NT2/D1 (cell line): Measurements from ENCODE around the gene BDNF.

ENCODE experiments used
- DNase-seq: peaks from one replicate; pipeline ENCODE4 v3.0.0-alpha.2; 2011; ENCODE audit warnings: low read depth, low spot score
- H3K27me3 ChIP-seq: 2 replicates; pipeline ENCODE4 v1.6.0; 2011; ENCODE audit warnings: mild to moderate bottlenecking; ENCODE audit not compliant: insufficient read length, insufficient read depth
- H3K36me3 ChIP-seq: 2 replicates; pipeline ENCODE4 v1.6.1; 2011; ENCODE audit warnings: mild to moderate bottlenecking, low read length, mixed read lengths; ENCODE audit not compliant: insufficient read depth, insufficient read length
- H3K4me1 ChIP-seq: 2 replicates; pipeline ENCODE4 v1.5.1; 2011; ENCODE audit not compliant: insufficient read depth, insufficient read length
- H3K4me3 ChIP-seq: 2 replicates; pipeline ENCODE4 v1.5.1; 2011; ENCODE audit warnings: low read depth; ENCODE audit not compliant: insufficient read length
- H3K9ac ChIP-seq: 2 replicates; pipeline ENCODE4 v1.6.0; 2011; ENCODE audit warnings: low read depth; ENCODE audit not compliant: insufficient read length
- H3K9me3 ChIP-seq: 2 replicates; pipeline ENCODE4 v1.5.1; 2011; ENCODE audit warnings: mild to moderate bottlenecking, low read length; ENCODE audit not compliant: insufficient read depth
- SUZ12 ChIP-seq: IDR thresholded peaks from 2 replicates; pipeline ENCODE4 v1.6.1; 2011; ENCODE audit not compliant: insufficient read length, insufficient read depth; ENCODE audit errors: extremely low read depth
- YY1 ChIP-seq: IDR thresholded peaks from 2 replicates; pipeline ENCODE4 v1.6.1; 2011; ENCODE audit not compliant: insufficient read length, insufficient read depth
- ZNF274 ChIP-seq: IDR thresholded peaks from 2 replicates; pipeline ENCODE4 v1.6.1; 2011; ENCODE audit warnings: mild to moderate bottlenecking, low read depth, low read length

The BDNF gene

GRCh38 chr11:27627979-27628378, 72.3 kb downstream of the BDNF start:
- Histone ChIP-seq H3K4me3 (no peak overlapping the region), H3K9me3 (no peaks in the 10 kb centered on the region), H3K36me3 (no peaks in the 10 kb centered on the region), H3K9ac (no peak overlapping the region), H3K27me3 (no peaks in the 10 kb centered on the region), H3K4me1 (no peaks in the 10 kb centered on the region)
- TF ChIP-seq YY1 (no peak), ZNF274 (no peak), SUZ12 (no peak)
- no peak for DNase-seq

DNA sequence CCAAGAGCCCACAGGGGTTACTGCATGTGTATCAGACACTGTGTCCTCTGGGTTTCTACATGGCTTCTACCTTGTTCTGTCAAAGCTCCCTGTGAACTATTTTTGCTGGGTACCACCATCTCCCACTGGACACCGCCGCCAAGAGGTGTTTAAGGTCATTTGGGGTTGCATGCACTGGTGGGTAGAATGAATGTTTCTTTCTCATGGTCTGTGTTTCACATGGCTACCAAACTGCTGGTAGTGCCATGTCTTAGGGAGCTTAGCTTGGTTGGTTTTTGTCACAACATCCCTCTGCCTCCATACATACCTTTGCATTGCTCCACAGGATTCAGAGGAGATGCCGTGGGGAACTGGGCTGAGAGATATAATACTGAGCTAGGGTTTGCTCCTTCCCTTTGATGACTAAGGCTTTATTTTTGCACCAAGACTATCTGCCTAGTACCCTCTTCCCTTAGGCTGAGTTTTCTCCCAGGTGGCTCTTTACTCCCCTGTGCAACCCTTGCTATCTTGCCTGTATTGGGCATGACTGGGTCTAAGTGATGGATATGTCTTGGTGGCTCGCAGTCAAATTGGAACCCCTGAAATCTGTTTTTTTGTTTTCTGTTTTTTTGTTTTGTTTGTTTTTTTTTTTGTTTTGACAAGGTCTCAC, 73.2 kb downstream of the BDNF start:
- no peaks in the 10 kb centered on the region for H3K27me3 ChIP-seq
- no peak overlapping the region for H3K9ac ChIP-seq
- H3K9me3 ChIP-seq, result no peaks in the 10 kb centered on the region
- no peaks in the 10 kb centered on the region for H3K4me1 ChIP-seq
- no peaks in the 10 kb centered on the region for H3K36me3 ChIP-seq
- no peak for DNase-seq
- TF ChIP-seq SUZ12 (no peak), ZNF274 (no peak), YY1 (no peak)
- H3K4me3 ChIP-seq, result no peak overlapping the region

DNA sequence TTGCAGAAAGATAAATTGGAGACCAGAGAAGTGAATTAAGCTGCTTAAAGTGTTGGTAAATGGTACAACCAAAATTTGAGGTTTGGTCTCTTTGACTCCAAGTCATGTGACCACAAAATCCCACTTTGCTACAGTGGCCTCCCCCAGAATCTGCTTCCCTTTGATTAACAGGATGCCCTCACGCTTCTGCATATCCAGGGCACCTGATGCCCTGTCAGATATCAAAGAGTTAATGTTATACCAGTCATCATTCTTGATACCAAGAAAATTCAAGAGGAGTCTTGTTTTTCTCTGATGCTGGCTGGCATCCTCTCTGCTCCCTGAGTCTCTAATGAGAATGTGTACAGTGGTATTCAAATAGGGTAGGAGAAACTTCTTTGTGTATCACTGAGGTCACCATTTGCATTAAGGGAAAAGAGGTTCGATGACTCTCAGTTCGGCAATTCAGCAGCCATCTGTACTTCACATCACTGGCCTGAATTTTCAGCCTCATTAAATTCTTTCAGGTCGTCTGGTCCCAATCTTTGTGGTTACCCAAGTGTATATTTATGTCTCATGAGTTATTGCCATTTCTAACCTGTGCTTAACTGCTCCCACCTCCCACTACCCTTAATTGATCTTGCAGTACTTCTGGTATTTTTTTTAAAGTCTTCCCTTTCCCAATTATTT, 73.9 kb downstream of the BDNF start:
- H3K36me3 ChIP-seq, result no peaks in the 10 kb centered on the region
- no peak for DNase-seq
- no peaks in the 10 kb centered on the region for H3K4me1 ChIP-seq
- no peaks in the 10 kb centered on the region for H3K27me3 ChIP-seq
- TF ChIP-seq SUZ12, result no peak
- no peak for TF ChIP-seq ZNF274
- TF ChIP-seq YY1, result no peak
- H3K9ac ChIP-seq, result no peak overlapping the region
- H3K4me3 ChIP-seq, result no peak overlapping the region
- H3K9me3 ChIP-seq, result no peaks in the 10 kb centered on the region

DNA sequence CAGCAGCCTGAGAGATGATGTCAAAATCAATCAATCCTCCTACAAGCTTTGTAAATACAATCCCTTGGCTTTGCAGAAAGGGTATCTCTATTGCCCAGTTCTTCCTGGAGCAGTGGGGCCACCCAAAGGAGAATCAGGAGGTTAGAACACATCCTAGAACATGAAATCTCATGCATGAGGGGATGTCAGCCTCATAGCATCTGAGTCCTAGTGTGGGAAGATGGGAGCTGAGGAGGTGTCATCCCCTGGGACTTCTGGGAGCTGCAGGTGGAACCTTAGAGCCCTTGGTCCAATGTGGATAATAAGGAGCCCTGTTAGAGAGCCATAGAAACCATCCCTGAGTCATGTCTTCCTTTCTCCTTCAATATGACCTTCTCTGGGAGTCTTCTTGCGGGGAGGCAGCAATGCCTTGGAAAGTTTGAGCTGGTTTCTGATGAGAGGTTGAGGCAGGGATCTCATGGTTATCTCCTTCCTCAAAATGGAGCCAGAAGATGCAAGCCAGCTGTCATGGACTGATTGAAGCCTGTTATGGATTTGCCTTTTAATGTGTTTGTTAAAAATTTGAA, 74.8 kb downstream of the BDNF start:
- DNase-seq, result no peak
- H3K4me3 ChIP-seq, result no peak overlapping the region
- H3K36me3 ChIP-seq, result no peaks in the 10 kb centered on the region
- no peaks in the 10 kb centered on the region for H3K4me1 ChIP-seq
- H3K9ac ChIP-seq, result no peak overlapping the region
- no peaks in the 10 kb centered on the region for H3K9me3 ChIP-seq
- no peak for TF ChIP-seq YY1
- TF ChIP-seq ZNF274, result no peak
- TF ChIP-seq SUZ12, result no peak
- no peaks in the 10 kb centered on the region for H3K27me3 ChIP-seq

- H3K4me1 ChIP-seq, result no peaks in the 10 kb centered on the region
- no peaks in the 10 kb centered on the region for H3K36me3 ChIP-seq
- H3K27me3 ChIP-seq, result no peaks in the 10 kb centered on the region
- H3K4me3 ChIP-seq, result no peak overlapping the region
- no peak overlapping the region for H3K9ac ChIP-seq
- TF ChIP-seq ZNF274 (no peak), YY1 (no peak), SUZ12 (no peak)
- no peaks in the 10 kb centered on the region for H3K9me3 ChIP-seq
- no peak for DNase-seq
Measured at GRCh38 chr11:27623945-27624523, 76.2 kb downstream of the BDNF start.

DNA sequence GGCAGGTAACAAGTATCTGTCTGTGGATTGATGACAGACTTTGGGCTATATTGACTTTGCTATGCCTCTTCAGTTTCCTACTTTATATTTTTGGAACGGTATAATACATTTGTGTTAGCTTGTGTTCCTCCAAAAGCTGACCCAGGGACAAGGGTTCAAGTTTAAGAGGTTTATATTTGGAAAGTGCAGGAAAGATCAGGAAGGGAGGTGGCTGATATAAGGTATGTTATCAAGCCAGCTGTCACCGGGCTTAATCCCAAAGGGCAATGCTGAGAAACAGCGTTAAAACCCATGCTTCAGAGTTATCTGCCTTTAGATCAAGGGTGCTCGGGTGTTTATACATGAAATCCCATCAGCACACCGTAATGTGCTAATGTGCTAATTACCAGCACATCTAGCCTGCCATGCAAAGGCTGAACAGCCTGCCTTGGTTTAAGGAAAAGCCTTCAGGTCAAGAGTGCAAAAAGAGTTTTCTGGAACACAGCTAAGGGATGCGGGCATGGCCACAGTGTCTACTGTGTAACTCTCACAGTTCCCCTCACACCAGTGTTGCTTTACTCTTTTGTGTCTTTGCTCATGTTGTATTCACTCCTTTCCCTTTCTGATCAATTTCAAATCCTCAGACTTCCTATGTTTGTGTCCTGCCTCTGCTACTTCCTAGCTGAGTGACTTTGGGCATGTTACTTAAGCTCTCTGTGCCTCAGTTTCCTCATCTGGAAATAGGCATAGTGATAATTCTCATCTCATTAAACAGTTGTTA, 77.5 kb downstream of the BDNF start:
- H3K36me3 ChIP-seq, result no peaks in the 10 kb centered on the region
- TF ChIP-seq ZNF274 (no peak), SUZ12 (no peak), YY1 (no peak)
- H3K9me3 ChIP-seq, result no peaks in the 10 kb centered on the region
- no peak overlapping the region for H3K4me3 ChIP-seq
- no peaks in the 10 kb centered on the region for H3K27me3 ChIP-seq
- H3K9ac ChIP-seq, result no peak overlapping the region
- H3K4me1 ChIP-seq, result no peaks in the 10 kb centered on the region
- no peak for DNase-seq
